Retinal pigment epithelial cell (primary cell): ENCODE data around the gene UNK.
"Not testable (repeated sequence)": the region's sequence is repeated elsewhere in the genome, so short reads cannot be mapped to it uniquely, and the experiment has no call there.

Experiments used
- DNase-seq: peaks from one replicate; pipeline ENCODE4 v3.0.0-alpha.2; 2010; ENCODE audit warnings: low read depth
- H3K4me3 ChIP-seq: 2 replicates; pipeline ENCODE4 v1.5.1; 2011; ENCODE audit warnings: mild to moderate bottlenecking, low read length, control low read depth, moderate library complexity
- TF ChIP-seq, protein P1 (sequence below): conservative IDR thresholded peaks from 2 replicates; pipeline ENCODE4 v1.5.1; 2011; ENCODE audit warnings: low read depth, low read length, control low read depth, inconsistent platforms

UNK gene

DNA sequence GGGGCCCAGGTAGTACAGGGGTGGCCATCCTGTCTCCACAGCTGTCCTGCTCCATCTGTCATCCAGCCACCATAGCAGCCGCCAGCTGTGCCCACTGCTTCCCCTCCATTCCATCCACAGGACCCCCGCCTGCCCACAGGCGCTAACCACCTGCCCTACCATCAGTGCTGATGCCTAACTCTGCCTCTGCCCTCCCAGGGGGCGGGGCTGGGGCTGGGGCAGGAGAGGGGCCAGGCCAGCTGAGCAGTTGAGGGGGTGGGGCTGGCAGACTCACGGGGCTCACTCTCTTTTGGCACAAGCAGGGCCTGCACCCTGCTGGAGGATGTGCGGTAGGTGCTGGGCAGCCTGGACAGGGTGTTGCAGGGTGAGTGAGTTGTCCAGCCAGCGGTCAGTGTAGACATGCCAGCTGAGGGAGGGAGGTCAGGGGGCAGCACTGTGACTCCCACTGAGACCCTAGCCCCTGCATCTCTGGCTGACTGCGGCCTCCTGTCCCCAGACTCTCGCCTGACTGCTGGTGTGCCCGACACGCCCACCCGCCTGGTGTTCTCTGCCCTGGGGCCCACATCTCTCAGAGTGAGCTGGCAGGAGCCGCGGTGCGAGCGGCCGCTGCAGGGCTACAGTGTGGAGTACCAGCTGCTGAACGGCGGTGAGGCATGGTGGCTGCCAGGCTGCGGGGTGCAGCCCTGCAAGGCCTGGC is 29.3 kb upstream of the UNK start:
- DNase-seq: no peak
- H3K4me3 ChIP-seq: no peak overlapping the region
- TF ChIP-seq, protein P1, sequence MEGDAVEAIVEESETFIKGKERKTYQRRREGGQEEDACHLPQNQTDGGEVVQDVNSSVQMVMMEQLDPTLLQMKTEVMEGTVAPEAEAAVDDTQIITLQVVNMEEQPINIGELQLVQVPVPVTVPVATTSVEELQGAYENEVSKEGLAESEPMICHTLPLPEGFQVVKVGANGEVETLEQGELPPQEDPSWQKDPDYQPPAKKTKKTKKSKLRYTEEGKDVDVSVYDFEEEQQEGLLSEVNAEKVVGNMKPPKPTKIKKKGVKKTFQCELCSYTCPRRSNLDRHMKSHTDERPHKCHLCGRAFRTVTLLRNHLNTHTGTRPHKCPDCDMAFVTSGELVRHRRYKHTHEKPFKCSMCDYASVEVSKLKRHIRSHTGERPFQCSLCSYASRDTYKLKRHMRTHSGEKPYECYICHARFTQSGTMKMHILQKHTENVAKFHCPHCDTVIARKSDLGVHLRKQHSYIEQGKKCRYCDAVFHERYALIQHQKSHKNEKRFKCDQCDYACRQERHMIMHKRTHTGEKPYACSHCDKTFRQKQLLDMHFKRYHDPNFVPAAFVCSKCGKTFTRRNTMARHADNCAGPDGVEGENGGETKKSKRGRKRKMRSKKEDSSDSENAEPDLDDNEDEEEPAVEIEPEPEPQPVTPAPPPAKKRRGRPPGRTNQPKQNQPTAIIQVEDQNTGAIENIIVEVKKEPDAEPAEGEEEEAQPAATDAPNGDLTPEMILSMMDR: no peak

GRCh38 chr17:75755990-75756389 is 28.6 kb upstream of the UNK start:
- no peak for DNase-seq
- TF ChIP-seq, protein P1: no peak
- no peak overlapping the region for H3K4me3 ChIP-seq

- TF ChIP-seq, protein P1: no peak
- no peak overlapping the region for H3K4me3 ChIP-seq
- no peak for DNase-seq
These were observed 28.0 kb upstream of the UNK start for GRCh38 chr17:75756451-75757085.

- TF ChIP-seq, protein P1: no peak
- no peak overlapping the region for H3K4me3 ChIP-seq
- no peak for DNase-seq
These were observed 27.4 kb upstream of the UNK start for GRCh38 chr17:75757086-75757681.

GRCh38 chr17:75758131-75758905 is 26.3 kb upstream of the UNK start:
- no peak overlapping the region for H3K4me3 ChIP-seq
- DNase-seq: no peak
- TF ChIP-seq, protein P1: peak; percentile 41

GRCh38 chr17:75759457-75759856 is 25.1 kb upstream of the UNK start:
- TF ChIP-seq, protein P1: no peak
- no peak for DNase-seq
- no peak overlapping the region for H3K4me3 ChIP-seq

DNA sequence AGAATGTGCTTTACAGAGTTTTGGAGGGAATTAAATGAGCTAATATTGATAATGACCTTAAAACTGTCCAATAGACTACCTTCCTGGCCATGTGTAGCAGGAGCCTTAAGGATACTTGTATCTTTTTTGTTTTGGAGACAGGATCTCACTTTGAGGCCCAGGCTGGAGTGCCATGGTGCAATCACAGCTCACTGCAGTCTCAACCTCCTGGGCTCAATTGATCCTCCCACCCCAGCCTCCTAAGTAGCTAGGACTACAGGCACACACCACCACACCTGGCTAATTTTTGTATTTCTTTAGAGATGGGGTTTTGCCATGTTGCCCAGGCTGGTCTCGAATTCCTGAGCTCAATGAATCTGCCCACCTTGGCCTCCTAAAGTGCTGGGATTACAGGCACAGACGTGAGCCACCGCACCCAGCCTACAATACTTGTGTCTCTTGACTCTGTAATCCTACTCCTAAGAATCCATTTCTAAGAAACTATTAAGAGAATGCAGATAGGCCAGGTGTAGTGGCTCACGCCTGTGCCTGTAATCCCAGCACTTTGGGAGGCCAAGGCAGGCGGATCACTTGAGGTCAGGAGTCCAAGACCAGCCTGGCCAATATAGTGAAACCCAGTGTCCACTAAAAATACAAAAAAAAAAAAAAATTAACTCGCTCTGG is 24.5 kb upstream of the UNK start:
- DNase-seq, H3K4me3 ChIP-seq: not testable (repeated sequence)
